Dermis microvascular lymphatic vessel endothelial cell (primary cell): ENCODE measurements around the gene GAK. TPM values are rescaled to one million over a fixed set of nuclear protein-coding genes. Genes with fewer than 3 reads are reported as not detected.

Experiments
- DNase-seq, 2 donors: peaks; one replicate each; pipeline versions ENCODE4 v3.0.0 to v3.0.0-alpha.2; 2010; ENCODE audit warnings: low read depth in 2 of 2
- total RNA-seq: library from RNA; depleted of rRNA; stranded (reverse); fragments of >200 nt; gene quantifications from 2 replicates; pipeline ENCODE4 v1.2.1, GENCODE V29; 2014

The GAK gene
- total RNA-seq, 1 donor from 2014 or later, result 45.1 TPM

DNA sequence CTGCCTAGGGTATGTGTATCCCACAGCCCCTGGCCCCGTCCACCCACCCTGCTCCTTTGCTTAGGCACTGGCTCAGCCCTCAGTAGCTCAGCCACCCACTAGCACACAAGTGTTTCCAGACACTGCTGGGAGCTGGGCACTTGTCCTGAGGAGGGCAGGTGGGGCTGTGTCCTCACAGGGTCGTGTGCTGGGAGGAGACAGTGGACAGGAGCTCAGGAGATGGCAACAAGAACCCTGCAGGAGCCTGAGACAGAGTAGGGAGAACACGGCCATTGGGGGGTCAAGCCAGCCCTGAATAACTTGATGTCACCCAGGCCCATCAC, 100.7 kb downstream of the GAK start:
- DNase-seq, result no peak

DNA sequence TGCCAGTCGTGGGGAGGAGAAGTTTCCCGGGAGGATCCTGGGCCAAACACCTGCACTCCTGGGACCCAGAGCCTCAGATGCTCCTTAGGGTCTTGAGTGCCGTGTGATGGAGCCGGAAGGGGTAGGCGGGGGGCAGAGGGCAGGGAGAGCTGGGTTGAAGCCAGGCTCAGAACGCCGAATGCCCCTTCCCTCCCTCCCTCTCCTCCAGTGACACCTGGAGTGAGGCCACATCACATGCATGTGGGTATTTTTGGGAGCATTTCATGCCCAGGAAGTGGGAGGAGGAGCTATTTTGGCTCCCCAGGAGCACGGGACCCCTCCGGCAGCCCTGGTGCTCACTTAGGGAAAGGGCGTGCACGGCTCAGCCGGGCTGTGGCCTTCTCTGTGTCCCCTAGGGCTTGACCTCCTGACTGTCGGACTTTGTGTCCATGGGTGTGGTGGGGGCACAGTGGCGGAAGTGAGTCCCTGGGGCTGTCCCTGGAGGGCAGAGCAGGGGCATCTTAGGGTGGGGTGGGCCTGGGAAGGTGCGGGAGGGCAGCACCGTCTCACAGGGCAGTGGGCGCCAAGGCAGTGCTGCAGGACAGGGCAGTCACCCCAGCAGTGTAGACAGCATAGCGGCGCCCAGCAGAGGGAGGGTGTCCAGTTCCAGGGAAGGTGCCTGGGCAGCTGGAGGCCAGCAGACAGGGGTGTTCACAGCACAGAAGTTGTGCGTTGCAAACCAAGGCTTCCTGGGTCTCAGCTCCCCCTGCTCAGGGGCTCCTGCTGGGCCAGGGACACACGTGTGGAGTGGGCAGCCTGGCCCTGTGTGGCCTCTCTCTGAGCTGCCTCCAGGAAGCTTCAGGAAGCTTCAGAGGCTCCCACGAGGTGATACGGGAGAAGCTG, 101.3 kb downstream of the GAK start:
- DNase-seq, result no peak

DNA sequence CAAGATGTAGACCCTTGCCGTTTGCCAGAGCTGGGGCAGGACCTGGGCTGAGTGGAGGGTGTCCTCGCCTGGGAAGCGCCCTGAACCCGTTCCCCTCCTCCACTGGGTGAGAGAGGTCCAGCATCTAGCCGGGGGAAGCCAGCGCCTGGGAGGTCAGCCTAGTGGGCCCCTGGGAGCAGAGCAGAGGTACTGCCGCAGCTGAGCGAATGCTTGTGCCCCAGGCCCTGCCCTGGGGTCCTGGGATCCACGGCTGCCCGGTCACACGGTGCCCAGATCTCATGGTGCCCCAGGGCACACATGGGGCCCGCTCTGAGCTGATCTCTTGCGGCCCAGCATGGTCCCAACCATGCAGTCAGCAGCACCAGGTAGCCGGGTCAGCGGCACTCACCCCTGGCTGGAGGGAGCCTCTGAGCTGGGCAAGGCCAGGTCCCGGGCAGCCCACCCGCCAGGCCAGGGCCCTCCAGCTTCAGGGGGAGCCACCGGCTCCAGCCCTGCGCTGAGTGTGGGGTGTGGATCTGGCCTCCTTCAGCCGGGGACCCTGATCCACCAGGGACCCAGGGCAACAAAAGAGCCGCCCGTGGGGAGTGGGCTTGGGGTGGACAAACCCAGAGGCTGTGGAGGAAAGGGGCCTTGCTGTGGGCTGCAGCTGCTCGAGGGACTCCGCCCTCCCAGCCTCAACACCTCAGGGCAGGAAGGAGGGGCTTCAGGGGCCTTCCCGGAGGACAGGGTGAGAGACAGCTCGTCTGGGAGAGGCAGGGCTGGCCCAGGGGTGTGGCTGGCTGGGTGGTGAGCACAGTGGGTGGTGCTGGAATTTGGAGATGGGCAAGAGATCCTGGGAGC, 102.1 kb downstream of the GAK start:
- DNase-seq, result no peak

DNA sequence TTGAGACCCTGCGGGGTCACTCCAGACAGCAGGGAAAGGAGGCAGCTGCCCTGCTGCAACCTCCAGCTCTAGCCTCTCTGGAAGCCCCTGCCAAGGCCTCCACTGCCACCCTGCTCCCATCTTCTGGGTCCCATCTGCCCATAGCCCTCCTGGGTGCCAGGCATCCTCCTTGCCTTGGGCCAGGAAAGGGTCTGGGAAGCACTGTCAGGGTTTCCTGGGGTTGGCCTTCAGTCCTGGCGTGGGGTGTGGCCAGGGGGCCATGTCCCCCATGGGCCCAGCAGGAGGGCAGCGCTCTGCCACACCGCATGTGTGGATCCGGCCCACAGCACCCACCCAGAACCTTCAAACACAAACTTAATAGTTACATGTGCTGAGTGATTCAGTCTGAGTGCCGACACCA, 102.8 kb downstream of the GAK start:
- no peak for DNase-seq

DNA sequence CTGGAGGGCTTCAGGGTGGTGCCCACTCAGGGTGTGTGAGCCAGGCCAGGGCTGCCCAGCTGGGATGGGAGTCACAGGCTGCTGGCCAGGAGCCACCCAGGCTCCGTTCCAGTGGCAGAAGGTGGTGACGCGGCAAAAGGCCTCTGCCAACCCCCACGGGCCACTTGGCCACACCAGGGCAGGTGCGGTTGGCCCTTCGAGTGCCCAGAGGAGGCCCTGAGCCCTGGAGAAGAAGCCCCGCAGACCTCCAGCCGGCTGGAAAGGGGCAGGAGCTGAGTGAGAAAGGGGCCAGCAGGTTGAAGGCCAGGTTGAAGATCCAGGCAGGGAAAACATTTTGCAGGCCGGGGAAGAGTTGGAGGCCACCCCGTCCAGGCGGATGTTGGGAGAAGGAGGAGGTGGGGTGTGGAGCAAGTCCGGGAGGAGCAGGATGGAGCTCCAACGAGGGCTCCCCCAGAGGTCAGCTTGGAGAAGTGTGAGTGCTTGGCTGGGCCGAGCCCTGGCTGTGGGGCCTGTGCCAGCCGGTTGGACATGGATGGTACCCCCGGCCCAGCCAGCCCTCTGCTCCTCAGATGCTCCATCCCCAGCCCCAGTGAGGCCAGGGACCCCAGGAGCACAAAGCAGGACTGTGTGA, 103.4 kb downstream of the GAK start:
- DNase-seq, result no peak

DNA sequence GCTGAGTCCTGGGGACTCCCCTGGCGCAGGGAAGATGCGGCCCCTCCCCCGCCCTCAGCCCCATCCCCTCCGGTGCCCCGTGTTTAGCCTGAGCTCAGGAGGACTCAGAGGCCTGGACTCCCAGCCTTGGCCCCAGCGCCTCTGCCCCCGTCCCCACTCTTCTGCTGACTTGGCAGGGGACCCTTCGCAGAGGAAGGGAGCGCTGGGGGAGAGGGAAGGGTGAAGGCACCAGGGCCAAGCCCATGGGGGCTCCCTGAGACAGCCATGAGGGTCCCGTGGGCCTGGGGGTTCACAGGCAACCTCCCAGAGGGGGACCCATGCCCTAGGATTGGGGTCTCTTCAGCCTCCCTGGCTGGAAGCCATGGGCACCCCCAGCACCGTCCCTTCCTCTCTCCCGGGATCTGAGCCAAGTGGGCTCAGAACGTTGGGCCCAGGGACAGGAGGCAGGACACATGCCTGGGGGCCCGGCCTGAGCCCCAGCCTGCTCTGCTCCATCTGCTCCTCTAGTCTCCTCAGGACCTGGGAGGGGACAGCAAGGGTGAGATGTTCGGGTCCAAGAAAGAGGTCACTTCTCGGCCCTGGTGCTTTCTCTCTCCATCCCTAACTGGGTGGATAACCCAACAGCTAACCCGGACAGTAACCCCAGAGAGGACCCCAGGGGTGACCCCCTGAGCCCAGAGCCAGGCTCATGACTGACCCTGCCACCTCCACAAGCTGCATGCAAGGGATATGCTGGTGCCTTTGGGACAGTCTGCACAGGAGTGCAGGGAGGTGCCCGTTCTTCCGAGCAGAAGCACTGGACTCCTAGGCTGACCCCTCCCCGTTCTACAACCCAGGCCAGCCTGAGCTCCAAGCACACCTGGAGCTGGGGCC, 104.7 kb downstream of the GAK start:
- no peak for DNase-seq

DNA sequence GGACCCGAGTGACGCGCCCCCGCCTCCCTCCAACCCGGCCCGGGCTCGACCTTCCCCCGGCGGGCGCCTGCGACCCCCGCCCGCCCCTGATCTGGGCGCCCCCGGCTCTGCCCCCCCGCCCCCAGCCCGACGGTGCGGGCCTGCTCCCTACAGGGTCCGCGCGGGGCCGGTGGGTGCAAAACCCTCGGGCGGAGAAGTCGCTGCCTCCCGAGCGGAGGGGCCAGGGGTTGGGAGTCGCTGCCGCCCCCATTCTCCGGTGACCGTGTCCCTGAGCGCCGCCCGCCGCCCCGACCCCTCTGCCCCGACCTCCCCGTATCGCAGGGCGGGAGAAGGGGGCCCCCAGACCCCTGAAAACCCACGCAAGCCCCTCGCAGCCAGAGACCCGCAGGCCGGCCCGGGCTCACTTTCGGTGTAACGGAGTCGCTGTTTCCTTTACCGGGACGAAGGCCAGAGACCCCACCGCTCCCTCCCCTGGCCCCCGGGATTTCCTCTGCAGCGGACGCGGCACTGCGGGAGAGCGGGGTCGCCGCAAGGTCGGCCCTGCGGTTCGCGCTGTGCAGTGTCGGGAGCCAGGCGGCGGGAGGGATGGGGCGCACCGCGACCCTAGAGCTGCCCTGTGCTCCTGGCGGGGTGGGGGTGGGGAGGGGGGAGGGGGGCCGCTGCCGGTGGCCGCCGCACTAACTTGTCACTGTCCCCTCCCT, 105.5 kb downstream of the GAK start:
- no peak for DNase-seq

DNA sequence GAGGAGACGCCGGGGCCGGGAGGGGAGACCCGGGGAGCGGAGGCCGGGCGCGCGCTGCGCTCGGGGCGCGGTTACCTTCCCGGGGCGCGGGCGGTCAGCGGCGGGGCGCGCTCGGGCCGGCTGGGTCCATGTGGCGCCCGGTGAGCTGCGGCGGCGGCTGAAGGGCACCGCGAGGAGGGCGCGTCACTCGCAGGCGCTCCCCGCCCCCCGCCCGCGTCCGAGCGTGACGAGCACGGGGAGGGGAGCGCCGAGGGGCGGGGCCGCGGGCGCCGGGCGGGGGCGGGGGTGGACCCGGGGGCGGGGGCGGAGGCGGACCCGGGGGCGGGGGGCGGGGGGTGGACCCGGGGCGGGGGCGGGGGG, 106.2 kb downstream of the GAK start, which contains the start of gene CPLX1:
TSS of gene CPLX1 (minus strand) at position 159 of the 360 bp plus-strand sequence. CDS start 1,607 bp downstream, outside the sequence.
- DNase-seq, result no peak

DNA sequence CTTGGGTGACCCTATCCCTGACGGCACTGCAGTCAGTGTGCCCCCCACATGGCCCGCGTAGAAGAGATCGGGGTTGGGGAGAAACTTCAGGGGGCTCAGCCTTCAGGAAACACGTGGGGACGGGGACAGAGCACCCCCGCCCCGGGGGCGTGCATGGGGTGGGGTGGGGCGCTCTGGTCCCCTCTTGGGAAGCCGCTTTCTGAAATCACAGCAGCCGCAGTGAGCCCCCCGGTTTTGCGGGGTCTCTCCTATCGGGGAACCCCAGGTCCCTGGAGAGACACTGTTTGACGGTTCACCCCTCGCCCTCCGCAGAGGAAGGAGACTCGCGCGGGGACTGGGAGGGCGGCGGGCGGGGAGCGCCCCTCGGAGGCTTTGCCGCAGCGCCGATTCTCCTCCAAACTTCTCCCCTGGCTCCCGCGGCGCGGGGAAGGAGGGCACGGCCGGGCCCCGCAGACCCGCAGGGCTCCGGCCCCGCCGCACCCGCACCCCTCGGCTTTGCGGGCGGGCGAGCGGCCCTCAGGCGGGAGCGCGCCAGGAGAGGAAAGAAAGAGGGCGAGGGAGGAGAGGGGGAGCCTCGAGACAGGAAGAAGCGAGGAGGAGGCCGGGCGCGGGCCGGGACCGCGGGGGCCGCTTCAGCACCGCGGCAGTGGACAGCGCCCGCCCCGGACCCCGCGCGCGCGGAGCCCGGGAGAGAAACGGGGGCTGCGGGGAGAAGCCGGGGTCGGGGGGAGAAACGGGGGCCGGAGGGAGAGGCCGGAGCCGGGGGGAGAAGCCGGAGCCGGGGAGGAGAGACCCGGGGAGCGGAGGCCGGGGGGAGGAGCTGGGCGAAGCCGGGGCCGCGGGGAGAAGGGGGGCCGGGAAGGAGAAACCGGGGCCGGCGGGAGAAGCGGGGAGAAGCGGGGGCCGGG, 106.8 kb downstream of the GAK start:
- peak in 1 of 2 donors; percentile 15 for DNase-seq

DNA sequence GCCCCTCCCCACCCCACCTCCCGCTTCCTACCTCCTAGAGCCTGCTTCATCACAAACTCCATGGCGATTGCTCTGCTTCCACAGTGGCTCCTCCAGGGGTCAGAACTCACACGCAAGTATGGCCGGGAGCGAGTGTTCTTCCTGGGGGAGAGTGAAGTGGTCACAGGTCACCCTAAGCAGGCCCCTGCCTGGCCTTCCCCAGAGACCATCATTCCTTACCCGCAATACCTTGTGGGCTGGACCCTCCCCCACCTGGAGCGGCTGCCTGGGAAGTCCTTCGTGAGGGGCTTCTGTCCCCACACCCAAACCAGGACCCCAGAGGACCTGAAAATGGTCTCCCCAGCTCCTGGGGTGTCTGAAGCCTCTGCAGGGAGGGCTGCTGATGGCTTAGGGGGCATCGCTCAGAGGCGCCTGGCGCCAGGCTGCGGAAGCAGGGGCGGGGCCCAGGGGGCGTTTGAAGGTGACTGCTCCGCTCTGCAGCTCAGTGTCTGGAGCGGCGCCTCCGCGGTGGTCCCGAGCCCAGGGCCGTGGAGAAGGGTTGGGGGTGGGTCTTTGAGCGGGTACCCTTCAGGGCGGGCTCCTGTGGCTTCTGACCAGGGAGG, 107.6 kb downstream of the GAK start:
- no peak for DNase-seq

DNA sequence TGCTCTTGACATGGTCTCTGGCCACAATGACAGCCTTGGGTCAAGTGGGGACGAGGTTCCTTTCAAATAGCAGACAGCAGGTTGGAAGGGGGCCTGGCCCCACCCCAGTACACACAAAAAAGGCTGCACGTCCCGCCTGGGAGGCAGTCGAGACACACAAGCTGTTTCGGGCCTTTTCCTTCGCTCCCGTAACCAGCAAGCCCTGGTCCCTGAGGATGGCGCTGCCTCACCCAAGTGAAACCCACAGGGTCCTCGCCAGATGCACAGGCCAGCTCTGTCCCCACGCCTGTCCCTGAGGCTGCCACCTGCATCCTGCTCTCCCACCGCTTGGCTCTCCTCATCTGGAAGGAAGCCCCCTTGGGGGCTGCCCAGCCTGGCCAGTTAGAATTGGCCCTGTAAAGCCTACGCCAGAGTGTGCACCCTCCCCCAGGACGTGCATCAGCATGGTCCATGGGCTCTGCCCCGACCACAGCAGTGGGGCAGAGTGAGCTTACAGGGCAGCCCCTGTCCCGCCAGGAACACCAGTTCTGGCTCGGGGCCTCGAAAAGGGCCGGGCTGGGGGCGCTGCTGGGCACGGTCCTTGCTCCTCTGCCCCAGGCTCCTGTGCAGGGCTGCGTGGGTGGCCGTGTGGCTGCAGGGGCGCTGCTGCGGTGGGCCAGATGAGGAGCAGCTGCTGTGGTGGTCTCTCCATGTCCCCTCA, 108.2 kb downstream of the GAK start:
- no peak for DNase-seq

DNA sequence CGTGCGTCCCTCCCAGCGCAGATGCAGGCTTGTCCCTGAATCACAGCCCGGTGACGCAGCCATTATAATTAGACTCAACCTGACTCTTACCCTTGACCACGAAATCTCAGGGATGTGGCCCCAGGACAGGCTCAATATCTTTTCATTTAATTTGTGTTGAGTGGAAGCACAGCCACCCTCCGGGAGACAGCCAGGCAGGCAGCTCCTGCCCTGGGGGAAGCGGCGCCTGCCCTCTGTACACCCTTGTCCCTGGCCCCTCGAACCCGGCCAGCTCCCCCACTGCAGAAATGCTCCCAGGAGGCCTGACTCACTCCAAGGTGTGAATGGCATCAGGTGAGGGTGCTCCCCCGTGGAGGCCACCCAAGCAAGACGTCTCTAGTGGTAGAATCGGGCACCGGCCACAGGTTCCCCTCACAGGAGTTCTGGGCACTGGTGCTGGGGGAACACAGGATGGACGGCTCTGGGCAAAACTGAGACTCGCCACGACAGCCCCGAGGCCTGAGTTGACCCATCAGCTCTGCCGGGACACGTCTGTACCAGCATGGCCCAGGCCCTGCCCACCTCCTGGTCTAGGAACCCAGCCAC, 108.8 kb downstream of the GAK start:
- no peak for DNase-seq

DNA sequence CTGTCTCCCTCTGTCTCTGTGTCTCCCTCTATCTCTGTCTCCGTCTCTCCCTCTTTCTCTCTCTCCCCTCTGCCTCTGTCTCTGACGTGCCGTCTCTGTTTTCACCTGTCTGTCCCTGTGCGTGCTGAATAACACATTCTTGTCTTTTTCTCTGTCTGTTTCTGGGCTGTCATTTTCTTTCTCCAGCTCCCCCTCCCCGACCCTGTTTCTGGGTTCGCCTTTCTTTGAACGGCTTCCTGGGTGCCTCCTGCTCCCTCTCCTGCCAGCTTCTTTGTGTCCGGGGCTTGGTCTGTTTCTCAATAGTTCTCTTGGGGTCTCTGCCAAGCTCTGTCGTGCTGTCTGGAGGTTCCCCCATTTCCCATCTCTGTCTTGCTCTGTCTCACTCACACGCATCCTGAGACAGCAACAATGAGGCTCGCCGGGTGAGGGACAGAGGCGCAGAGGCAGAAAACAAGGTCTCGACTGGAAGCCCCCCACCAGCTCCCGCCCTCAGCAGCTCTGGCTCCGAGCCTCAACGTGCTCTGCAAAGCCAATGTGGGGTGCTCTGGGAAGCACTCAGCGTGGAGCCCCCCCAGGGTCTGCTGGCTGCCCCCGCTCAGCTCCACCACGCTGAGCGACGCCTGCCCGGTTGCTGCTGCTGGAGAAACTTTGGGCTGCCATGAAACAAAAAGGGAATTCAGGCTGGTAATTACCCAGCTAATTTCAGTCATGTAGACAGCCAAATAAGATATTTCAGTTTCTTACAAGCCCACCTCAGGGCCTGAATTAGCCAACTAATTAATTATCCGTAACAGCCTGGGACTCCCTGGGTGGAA, 109.5 kb downstream of the GAK start:
- no peak for DNase-seq

DNA sequence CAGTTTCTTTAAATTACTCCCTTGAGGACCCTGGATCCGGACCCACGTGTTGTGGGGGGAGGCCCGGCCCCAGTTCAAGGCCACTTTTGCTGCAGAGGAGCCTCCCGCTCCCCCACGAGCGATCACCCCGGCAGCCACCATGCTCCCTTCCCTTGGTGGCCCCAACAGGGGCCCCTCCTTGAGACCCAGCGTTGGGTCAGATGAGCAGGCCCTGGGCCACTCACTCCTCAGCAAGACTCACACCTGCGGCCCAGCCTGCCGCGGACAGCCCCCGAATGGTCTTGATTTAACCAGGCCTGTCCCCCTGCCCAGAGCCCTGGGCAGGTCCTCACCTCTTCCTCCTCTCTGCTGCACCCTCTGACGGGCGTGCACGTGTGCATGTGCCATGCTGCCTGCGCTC, 110.5 kb downstream of the GAK start:
- no peak for DNase-seq

DNA sequence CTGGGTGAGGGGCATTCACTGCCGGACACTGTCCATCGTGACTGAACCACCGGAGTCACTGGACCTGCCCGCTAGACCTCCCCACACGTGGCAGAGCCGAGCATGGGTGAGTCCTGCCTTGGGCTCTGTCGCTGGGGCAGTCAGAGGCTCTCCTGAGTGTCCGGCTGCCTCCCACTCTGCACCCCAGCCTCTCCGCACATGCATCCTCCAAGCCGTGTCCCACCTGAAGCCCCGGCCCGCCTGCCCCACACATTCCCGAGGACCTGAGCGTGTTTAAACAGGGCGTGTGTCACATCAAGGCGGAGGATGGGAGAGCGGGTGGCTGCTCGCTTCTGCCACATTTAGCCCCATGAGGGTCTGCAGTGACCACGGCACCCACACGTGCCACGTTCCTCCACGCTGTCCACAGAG, 110.9 kb downstream of the GAK start:
- DNase-seq, result no peak

DNA sequence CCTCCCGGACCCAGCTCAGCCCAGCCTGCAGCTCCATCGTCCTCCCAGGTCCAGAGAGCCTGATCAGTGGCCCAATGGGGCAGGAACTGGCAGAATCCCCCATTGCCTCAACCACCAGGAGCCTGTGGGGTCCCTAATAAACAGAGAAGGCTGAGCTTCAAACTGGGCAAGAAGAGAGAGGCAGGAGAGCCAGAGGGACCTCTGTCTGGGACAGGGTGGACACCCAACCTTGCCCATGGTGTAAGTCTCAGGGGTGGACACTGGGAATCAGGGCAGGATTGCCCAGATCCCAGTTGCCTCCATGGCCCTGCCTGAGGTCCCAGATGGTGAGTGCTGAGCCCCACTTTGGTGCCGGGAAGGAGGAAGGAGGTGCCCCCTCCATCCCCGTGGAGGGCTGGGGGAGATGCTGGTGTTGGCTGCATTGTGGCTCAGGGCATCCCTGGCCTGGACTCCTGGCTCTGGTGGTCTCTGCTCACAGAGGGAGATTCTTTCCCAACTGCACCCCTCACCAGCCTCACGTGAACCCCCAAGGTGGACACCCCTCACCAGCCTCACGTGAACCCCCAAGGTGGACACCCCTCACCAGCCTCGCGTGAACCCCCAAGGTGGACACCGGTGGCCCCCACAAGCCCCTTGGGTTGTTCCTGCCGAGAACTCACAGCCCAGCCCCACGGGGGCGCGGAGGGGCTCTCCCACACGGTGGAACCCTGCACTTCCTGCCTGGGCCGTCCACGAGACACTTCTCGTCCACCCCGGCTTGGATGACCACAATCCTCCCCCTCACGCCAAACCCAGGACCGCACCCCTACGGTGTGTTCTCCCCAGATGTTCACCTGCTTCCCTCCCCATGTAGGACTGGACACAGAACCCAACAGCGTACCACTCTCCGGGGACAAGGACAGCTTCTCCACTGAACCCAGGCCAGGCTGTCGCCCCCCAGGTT, 111.6 kb downstream of the GAK start:
- DNase-seq, result no peak
